Spleen (tissue), 11 donors: ENCODE results near the gene H1-8. TPM values are rescaled to one million over a fixed set of nuclear protein-coding genes. Genes with fewer than 3 reads are reported as not detected.

Experiments
- DNase-seq: peaks from one replicate; pipeline ENCODE4 v3.0.0-alpha.2; 2020
- H3K27ac ChIP-seq, 8 donors: fragments of 200-600 bp; sonication (generic) in 7 of 8; 1 replicate in 4 of 8; 2 replicates in 4 of 8; pipeline versions ENCODE4 v1.5.0 to v1.8.0; 2016 to 2021; ENCODE audit warnings: inconsistent platforms in 4 of 8, mild to moderate bottlenecking in 4 of 8, moderate library complexity in 1 of 8
- H3K27me3 ChIP-seq, 7 donors: fragments of 200-600 bp; sonication (generic) in 6 of 7; replicated peaks in 1 of 7; 1 replicate in 4 of 7; 2 replicates in 3 of 7; pipeline versions ENCODE4 v1.5.0 to v1.8.0; 2016 to 2021; ENCODE audit warnings: inconsistent platforms in 3 of 7, mild to moderate bottlenecking in 1 of 7
- H3K36me3 ChIP-seq, 6 donors: fragments of 200-600 bp; sonication (generic) in 5 of 6; 1 replicate in 4 of 6; 2 replicates in 2 of 6; pipeline versions ENCODE4 v1.5.0 to v1.8.0; 2016 to 2021; ENCODE audit warnings: inconsistent platforms in 2 of 6
- H3K4me1 ChIP-seq, 6 donors: fragments of 200-600 bp; sonication (generic) in 5 of 6; 1 replicate in 3 of 6; 2 replicates in 3 of 6; pipeline versions ENCODE4 v1.5.0 to v1.8.0; 2016 to 2021; ENCODE audit warnings: inconsistent platforms in 3 of 6
- H3K4me3 ChIP-seq, 8 donors: fragments of 200-600 bp; sonication (generic) in 7 of 8; 1 replicate in 4 of 8; 2 replicates in 4 of 8; pipeline versions ENCODE4 v1.5.0 to v1.8.0; 2016 to 2021; ENCODE audit warnings: inconsistent platforms in 4 of 8, mild to moderate bottlenecking in 4 of 8, moderate library complexity in 2 of 8
- H3K9me3 ChIP-seq, 8 donors: fragments of 200-600 bp; sonication (generic) in 7 of 8; 1 replicate in 4 of 8; 2 replicates in 4 of 8; pipeline versions ENCODE4 v1.5.0 to v1.8.0; 2016 to 2021; ENCODE audit warnings: inconsistent platforms in 4 of 8
- CTCF ChIP-seq, 11 experiments: fragments of 200-600 bp in 7 of 11; fragments of 450-650 bp in 4 of 11; sonication (generic) in 4 of 11; IDR thresholded peaks in 8 of 11; conservative IDR thresholded peaks in 3 of 11; 1 replicate in 7 of 11; 2 replicates in 4 of 11; pipeline versions ENCODE4 v1.4.0 to v1.8.0; 2016 to 2021; ENCODE audit warnings: antibody characterized with exemption in 11 of 11, inconsistent platforms in 4 of 11, mild to moderate bottlenecking in 1 of 11
- POLR2A ChIP-seq, 3 donors: fragments of 450-650 bp; IDR thresholded peaks; one replicate each; pipeline ENCODE4 v1.5.1; 2017; ENCODE audit warnings: antibody characterized with exemption in 3 of 3, mild to moderate bottlenecking in 1 of 3
- POLR2AphosphoS5 ChIP-seq, 3 donors: sonication (generic); formaldehyde crosslinking; IDR thresholded peaks; one replicate each; pipeline ENCODE4 v1.5.1; 2017; ENCODE audit warnings: antibody characterized with exemption in 3 of 3
- WGBS, 5 donors: extraction: QIAGEN DNeasy Blood & Tissue Kit in 3 of 5; methylation state at CpG; one replicate each; pipeline versions ENCODE4 v1.1.5 to v1.1.7; 2013 to 2018; 5-methylcytosine and 5-hydroxymethylcytosine counted together
- intact Hi-C: fragments of 100-400 bp; cut with DNase I; formaldehyde crosslinking; loops from one replicate; pipeline ENCODE4 v1.15.0; 2023; ENCODE audit warnings: low total_unique reads
- polyA plus RNA-seq, 3 donors: library from polyadenylated mRNA; stranded (reverse); fragments of 200-250 nt; gene quantifications; one replicate each; pipeline ENCODE4 v1.2.1, GENCODE V29; 2013
- total RNA-seq, 7 donors: library from RNA; depleted of rRNA in 3 of 7; stranded (reverse); fragments of >200 nt in 3 of 7; fragmentation: NEBNext Ultra II Directional in 4 of 7; extraction: Animal tissue kit (Norgen Biotek cat#: 25700) in 4 of 7; gene quantifications; one replicate each; pipeline versions ENCODE4 v1.1.0 to v1.2.1, GENCODE V29; 2016 to 2021
- donor health status: healthy with polysubstance abuse.
- donor health status: DM: no; HTN: no; CAD: no; lungs with moderate emphysema.
- donor health status: DM: no; HTN: no; CAD: no.
- donor health status: Bipolar disorder and iron deficiency.
- donor health status: healthy.
- donor health status: DM: no; HTN: no; CAD: no.
- donor health status: DM: yes; HTN: yes; CAD: no.

The H1-8 gene
- total and polyA plus RNA-seq, 10 donors = not detected

GRCh38 chr3:129521611-129522010 lies 21.4 kb upstream of the H1-8 start:
- no peak overlapping the region for H3K27ac ChIP-seq
- intact Hi-C loops = no loop called here

GRCh38 chr3:129522953-129523352 lies 20.0 kb upstream of the H1-8 start:
- H3K9me3 ChIP-seq = no peaks in the 10 kb centered on the region
- TF ChIP-seq CTCF (IDR thresholded peaks at IDR 0.05 in 8 of 11, conservative IDR thresholded peaks at IDR 0.05 in 3 of 11) = no peak
- TF ChIP-seq POLR2AphosphoS5 (IDR thresholded peaks at IDR 0.05) = no peak
- no peak for TF ChIP-seq POLR2A (IDR thresholded peaks at IDR 0.05)
- H3K4me3 ChIP-seq = no peak overlapping the region
- H3K4me1 ChIP-seq = peaks cover 0 to 27% (median 13%) of the 10 kb centered on the region in 6 donors
- no peak overlapping the region for H3K27ac ChIP-seq
- WGBS, 5 donors = 81 to 95% (median 90%) methylated on average over 4 to 5 of the region's 5 CpGs
- no peaks in the 10 kb centered on the region for H3K27me3 ChIP-seq
- peaks cover 0 to 21% (median 4%) of the 10 kb centered on the region in 6 donors for H3K36me3 ChIP-seq
- intact Hi-C loops = no loop called here
- peak; percentile 58 for DNase-seq

More at GRCh38 chr3:129521611-129522010, 21.4 kb upstream of the H1-8 start:
- Histone ChIP-seq H3K36me3 (peaks cover 0 to 29% (median 4%) of the 10 kb centered on the region in 6 donors), H3K4me1 (peaks cover 0 to 19% (median 10%) of the 10 kb centered on the region in 6 donors), H3K4me3 (no peak overlapping the region), H3K27me3 (no peaks in the 10 kb centered on the region), H3K9me3 (no peaks in the 10 kb centered on the region)
- TF ChIP-seq POLR2A (IDR thresholded peaks at IDR 0.05) (no peak), CTCF (IDR thresholded peaks at IDR 0.05 in 8 of 11, conservative IDR thresholded peaks at IDR 0.05 in 3 of 11) (no peak), POLR2AphosphoS5 (IDR thresholded peaks at IDR 0.05) (no peak)
- WGBS, 5 donors = 89 to 93% (median 91%) methylated on average over 8 of the region's 8 CpGs
- DNase-seq = peak; percentile 56

GRCh38 chr3:129524081-129524480 lies 18.9 kb upstream of the H1-8 start:
- H3K27ac ChIP-seq = no peak overlapping the region
- no peaks in the 10 kb centered on the region for H3K9me3 ChIP-seq
- no peak overlapping the region for H3K4me3 ChIP-seq
- no peaks in the 10 kb centered on the region for H3K27me3 ChIP-seq
- TF ChIP-seq CTCF (IDR thresholded peaks at IDR 0.05 in 8 of 11, conservative IDR thresholded peaks at IDR 0.05 in 3 of 11) (no peak), POLR2A (IDR thresholded peaks at IDR 0.05) (no peak), POLR2AphosphoS5 (IDR thresholded peaks at IDR 0.05) (no peak)
- DNase-seq = no peak
- intact Hi-C loops = no loop called here
- peaks cover 0 to 27% (median 13%) of the 10 kb centered on the region in 6 donors for H3K4me1 ChIP-seq
- peaks cover 0 to 10% (median 3%) of the 10 kb centered on the region in 6 donors for H3K36me3 ChIP-seq
- WGBS, 5 donors = 85 to 93% (median 92%) methylated on average over 4 of the region's 4 CpGs

GRCh38 chr3:129525341-129525968 lies 17.5 kb upstream of the H1-8 start:
- peak; percentile 47 for DNase-seq
- Histone ChIP-seq H3K4me1 (peaks cover 0 to 32% (median 14%) of the 10 kb centered on the region in 6 donors), H3K27me3 (no peaks in the 10 kb centered on the region), H3K4me3 (peak overlapping the region in 1 of 8 donors; percentile 38), H3K36me3 (no peaks in the 10 kb centered on the region), H3K27ac (peak overlapping the region in 7 of 8 donors; percentile 14 to 82 (median 70)), H3K9me3 (no peaks in the 10 kb centered on the region)
- WGBS, 5 donors = 70 to 84% (median 72%) methylated on average over 7 to 8 of the region's 8 CpGs
- intact Hi-C loops = no loop called here
- TF ChIP-seq CTCF (IDR thresholded peaks at IDR 0.05 in 8 of 11, conservative IDR thresholded peaks at IDR 0.05 in 3 of 11) = no peak
- no peak for TF ChIP-seq POLR2AphosphoS5 (IDR thresholded peaks at IDR 0.05)
- no peak for TF ChIP-seq POLR2A (IDR thresholded peaks at IDR 0.05)
